Activated gamma-delta T cell (primary cell): ENCODE data around the gene GOLGA8K.
"Not testable (repeated sequence)": the region's sequence is repeated elsewhere in the genome, so short reads cannot be mapped to it uniquely, and the experiment has no call there.

Experiments
- DNase-seq: peaks from one replicate; lab custom pipeline; 2025; lab: John Stamatoyannopoulos, UW
- total RNA-seq, 2 donors: gene quantifications; one replicate each; lab custom pipeline; 2026; lab: John Stamatoyannopoulos, UW

Gene GOLGA8K
- 0.13 to 0.31 reads per million in 2 donors for total RNA-seq

- not testable (repeated sequence) for DNase-seq
These were observed at the start of gene GOLGA8K for GRCh38 chr15:32403192-32403591. Gene GOLGA8K (minus strand): TSS chr15:32403292. CDS start chr15:32403194, 98 bp downstream.

GRCh38 chr15:32440445-32440977 is 37.4 kb upstream of the GOLGA8K start:
- not testable (repeated sequence) for DNase-seq

- DNase-seq = not testable (repeated sequence)
These were observed 31.2 kb upstream of the GOLGA8K start for GRCh38 chr15:32434102-32434963.

- not testable (repeated sequence) for DNase-seq
These were observed 24.5 kb upstream of the GOLGA8K start for GRCh38 chr15:32427635-32428034.

- not testable (repeated sequence) for DNase-seq
These were observed 23.4 kb upstream of the GOLGA8K start for GRCh38 chr15:32426511-32426910.

GRCh38 chr15:32407903-32408302 is 4.8 kb upstream of the GOLGA8K start:
- not testable (repeated sequence) for DNase-seq

GRCh38 chr15:32396522-32396921 is 6.6 kb downstream of the GOLGA8K start:
- DNase-seq = not testable (repeated sequence)

GRCh38 chr15:32394745-32395144 is 8.3 kb downstream of the GOLGA8K start:
- DNase-seq = not testable (repeated sequence)

- not testable (repeated sequence) for DNase-seq
These were observed 14.9 kb downstream of the GOLGA8K start for GRCh38 chr15:32388050-32388648.

- DNase-seq = not testable (repeated sequence)
These were observed 17.1 kb downstream of the GOLGA8K start for GRCh38 chr15:32385823-32386495.

GRCh38 chr15:32374185-32374584 is 28.9 kb downstream of the GOLGA8K start:
- not testable (repeated sequence) for DNase-seq

GRCh38 chr15:32373707-32374106 is 29.4 kb downstream of the GOLGA8K start:
- DNase-seq = not testable (repeated sequence)

- DNase-seq = not testable (repeated sequence)
These were observed 31.0 kb downstream of the GOLGA8K start for GRCh38 chr15:32372075-32372474.

- not testable (repeated sequence) for DNase-seq
These were observed 32.6 kb downstream of the GOLGA8K start for GRCh38 chr15:32370526-32370925.

GRCh38 chr15:32370064-32370463 is 33.0 kb downstream of the GOLGA8K start:
- DNase-seq = not testable (repeated sequence)

- DNase-seq = not testable (repeated sequence)
These were observed 36.6 kb downstream of the GOLGA8K start for GRCh38 chr15:32366492-32366891.

GRCh38 chr15:32365955-32366354 is 37.1 kb downstream of the GOLGA8K start:
- not testable (repeated sequence) for DNase-seq

- not testable (repeated sequence) for DNase-seq
These were observed 38.1 kb downstream of the GOLGA8K start for GRCh38 chr15:32364944-32365343.

- not testable (repeated sequence) for DNase-seq
These were observed 39.6 kb downstream of the GOLGA8K start for GRCh38 chr15:32363449-32363848.

GRCh38 chr15:32361662-32362061 is 41.4 kb downstream of the GOLGA8K start:
- not testable (repeated sequence) for DNase-seq

- not testable (repeated sequence) for DNase-seq
These were observed 44.6 kb downstream of the GOLGA8K start for GRCh38 chr15:32358462-32358861.

- DNase-seq = not testable (repeated sequence)
These were observed 46.2 kb downstream of the GOLGA8K start for GRCh38 chr15:32356909-32357308.
